22Rv1 (cell line): ENCODE data around the gene TBC1D22A.

Experiments
- ZFX ChIP-seq: fragments of 450-650 bp; IDR thresholded peaks from 2 replicates; pipeline ENCODE4 v1.6.1; 2017; ENCODE audit warnings: antibody characterized with exemption, borderline replicate concordance
- TF ChIP-seq, protein P1 (sequence below): fragments of 450-650 bp; IDR thresholded peaks from 2 replicates; pipeline ENCODE4 v1.5.1; 2017; ENCODE audit warnings: mild to moderate bottlenecking

DNA sequence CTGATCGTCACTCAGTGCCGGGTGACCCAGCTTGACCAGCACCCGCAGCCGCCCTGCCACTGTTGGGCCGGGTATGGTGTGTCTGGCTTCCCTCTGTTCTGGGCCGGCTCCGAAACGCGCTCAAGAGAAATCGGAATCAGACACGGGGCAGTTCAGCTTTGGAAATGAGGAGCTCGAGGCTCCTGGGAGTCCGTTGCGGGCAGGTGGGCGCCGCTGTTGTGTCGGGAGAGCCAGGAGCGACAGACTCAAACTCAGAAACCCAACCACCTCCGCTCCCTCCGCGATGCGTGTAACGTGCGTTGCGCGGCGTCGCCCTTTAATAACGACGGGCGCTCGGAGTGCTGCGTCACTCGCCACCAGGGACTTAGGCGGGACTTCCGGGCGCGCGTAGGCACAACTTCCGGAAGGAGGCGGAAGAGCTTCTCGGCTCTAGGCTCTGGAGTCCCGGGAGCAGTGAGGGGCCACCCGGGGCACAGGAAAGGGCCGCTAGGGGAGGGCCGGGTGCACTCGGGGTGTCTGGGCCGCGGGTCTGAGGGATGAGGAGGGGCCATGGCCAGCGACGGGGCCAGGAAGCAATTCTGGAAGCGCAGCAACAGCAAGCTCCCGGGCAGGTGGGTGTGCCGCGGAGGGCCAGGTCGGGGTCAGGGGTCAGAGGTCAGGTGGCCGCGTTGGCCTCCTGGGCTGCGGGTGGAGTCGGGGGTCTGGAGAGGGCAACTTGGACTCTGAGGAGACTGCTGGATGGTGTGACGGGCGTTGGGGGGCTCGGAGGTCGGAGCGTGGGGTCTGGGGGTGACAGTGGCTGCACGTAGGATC lies at the start of gene TBC1D22A:
- TF ChIP-seq, protein P1, sequence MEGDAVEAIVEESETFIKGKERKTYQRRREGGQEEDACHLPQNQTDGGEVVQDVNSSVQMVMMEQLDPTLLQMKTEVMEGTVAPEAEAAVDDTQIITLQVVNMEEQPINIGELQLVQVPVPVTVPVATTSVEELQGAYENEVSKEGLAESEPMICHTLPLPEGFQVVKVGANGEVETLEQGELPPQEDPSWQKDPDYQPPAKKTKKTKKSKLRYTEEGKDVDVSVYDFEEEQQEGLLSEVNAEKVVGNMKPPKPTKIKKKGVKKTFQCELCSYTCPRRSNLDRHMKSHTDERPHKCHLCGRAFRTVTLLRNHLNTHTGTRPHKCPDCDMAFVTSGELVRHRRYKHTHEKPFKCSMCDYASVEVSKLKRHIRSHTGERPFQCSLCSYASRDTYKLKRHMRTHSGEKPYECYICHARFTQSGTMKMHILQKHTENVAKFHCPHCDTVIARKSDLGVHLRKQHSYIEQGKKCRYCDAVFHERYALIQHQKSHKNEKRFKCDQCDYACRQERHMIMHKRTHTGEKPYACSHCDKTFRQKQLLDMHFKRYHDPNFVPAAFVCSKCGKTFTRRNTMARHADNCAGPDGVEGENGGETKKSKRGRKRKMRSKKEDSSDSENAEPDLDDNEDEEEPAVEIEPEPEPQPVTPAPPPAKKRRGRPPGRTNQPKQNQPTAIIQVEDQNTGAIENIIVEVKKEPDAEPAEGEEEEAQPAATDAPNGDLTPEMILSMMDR: no peak
- TF ChIP-seq ZFX: no peak
